Body of pancreas (tissue), 4 donors: ENCODE data around the gene GSDME. TPM values are rescaled to one million over a fixed set of nuclear protein-coding genes. Genes with fewer than 3 reads are reported as not detected.

Experiments used
- ATAC-seq: fragments of 150-250 bp; one replicate; pipeline ENCODE4 v1.9.1; 2016
- DNase-seq, 4 donors: peaks; one replicate each; pipeline ENCODE4 v3.0.0-alpha.2; 2019
- H3K27ac ChIP-seq, 4 donors: fragments of 200-600 bp; sonication (generic); 1 replicate in 3 of 4; 2 replicates in 1 of 4; pipeline versions ENCODE4 v1.5.1 to v1.6.1; 2016 to 2019; ENCODE audit warnings: mild to moderate bottlenecking in 1 of 4, mixed read lengths in 1 of 4, moderate library complexity in 1 of 4
- H3K27me3 ChIP-seq, 2 donors: fragments of 200-600 bp; sonication (generic); one replicate each; pipeline ENCODE4 v1.6.0; 2016; ENCODE audit warnings: mild to moderate bottlenecking in 1 of 2
- H3K36me3 ChIP-seq, 2 donors: fragments of 200-600 bp; sonication (generic); replicated peaks in 1 of 2; 2 replicates each; pipeline ENCODE4 v1.5.1; 2016; ENCODE audit warnings: low read depth in 2 of 2; ENCODE audit not compliant: insufficient read depth in 1 of 2
- H3K4me1 ChIP-seq: fragments of 200-600 bp; sonication (generic); one replicate; pipeline ENCODE4 v1.6.0; 2016
- H3K4me3 ChIP-seq, 2 donors: fragments of 200-600 bp; sonication (generic); 1 replicate in 1 of 2; 2 replicates in 1 of 2; pipeline ENCODE4 v1.5.1; 2016 to 2019
- H3K9me3 ChIP-seq, 3 donors: fragments of 200-600 bp; sonication (generic); 1 replicate in 2 of 3; 2 replicates in 1 of 3; pipeline ENCODE4 v1.5.1; 2016
- CTCF ChIP-seq, 7 experiments: fragments of 450-650 bp in 4 of 7; fragments of 200-600 bp in 3 of 7; sonication (generic) in 3 of 7; IDR thresholded peaks; one replicate each; pipeline ENCODE4 v1.5.1; 2016 to 2019; ENCODE audit warnings: antibody characterized with exemption in 7 of 7
- POLR2A ChIP-seq, 3 donors: fragments of 450-650 bp; IDR thresholded peaks; one replicate each; pipeline ENCODE4 v1.6.1; 2016; ENCODE audit warnings: antibody characterized with exemption in 3 of 3, mild to moderate bottlenecking in 2 of 3
- WGBS, 2 donors: methylation state at CpG; one replicate each; pipeline ENCODE4 v1.1.5; 2017; 5-methylcytosine and 5-hydroxymethylcytosine counted together
- intact Hi-C: fragments of 100-400 bp; cut with DNase I; formaldehyde crosslinking; loops from one replicate; pipeline ENCODE4 v1.15.1; 2023
- total RNA-seq, 2 donors: library from RNA; depleted of rRNA; stranded (reverse); fragments of >200 nt; gene quantifications; one replicate each; pipeline ENCODE4 v1.1.0, GENCODE V29; 2016

Gene GSDME
- 1 to 10 TPM; 3.6 to 5.3 TPM for total RNA-seq

GRCh38 chr7:24757353-24758275 is at the start of gene GSDME:
Gene GSDME (minus strand): TSS chr7:24757464. CDS start chr7:24749774, 7,690 bp downstream.
- H3K4me3 ChIP-seq, result peak within 1 kb of the TSS; percentile 20 to 62
- no peaks in the 10 kb centered on the region for H3K27me3 ChIP-seq
- H3K4me1 ChIP-seq, result peaks cover 13% of the 10 kb centered on the region
- TF ChIP-seq CTCF (IDR thresholded peaks at IDR 0.05) (no peak), POLR2A (IDR thresholded peaks at IDR 0.05) (peak in 1 of 3 donors; percentile 25)
- ATAC-seq (peak; percentile 85), DNase-seq (peak; percentile 43 to 71 (median 46))
- intact Hi-C loops, result no loop called here
- 10 to 66% methylated on average over 12 to 69 of the region's 81 CpGs for WGBS, 2 donors
- H3K27ac ChIP-seq, result peak within 1 kb of the TSS in 2 of 4 donors; percentile 13 to 47
- no peaks in the 10 kb centered on the region for H3K36me3 ChIP-seq
- no peaks in the 10 kb centered on the region for H3K9me3 ChIP-seq

- no peaks in the 10 kb centered on the region for H3K36me3 ChIP-seq
- ATAC-seq (no peak), DNase-seq (no peak)
- no peak overlapping the region for H3K27ac ChIP-seq
- TF ChIP-seq POLR2A (IDR thresholded peaks at IDR 0.05) (no peak), CTCF (IDR thresholded peaks at IDR 0.05) (no peak)
- no peaks in the 10 kb centered on the region for H3K9me3 ChIP-seq
- no peaks in the 10 kb centered on the region for H3K27me3 ChIP-seq
- intact Hi-C loops, result no loop called here
- no peak overlapping the region for H3K4me3 ChIP-seq
- no peaks in the 10 kb centered on the region for H3K4me1 ChIP-seq
- WGBS, 2 donors, result 95 to 96% methylated on average over 5 of the region's 5 CpGs
Measured at GRCh38 chr7:24802300-24802699, 45.0 kb upstream of the GSDME start.

- H3K27ac ChIP-seq, result no peak overlapping the region
- H3K9me3 ChIP-seq, result no peaks in the 10 kb centered on the region
- intact Hi-C loops, result no loop called here
- no peaks in the 10 kb centered on the region for H3K4me1 ChIP-seq
- no peak for DNase-seq
- TF ChIP-seq POLR2A (IDR thresholded peaks at IDR 0.05) (no peak), CTCF (IDR thresholded peaks at IDR 0.05) (no peak)
- no peaks in the 10 kb centered on the region for H3K36me3 ChIP-seq
- no peak overlapping the region for H3K4me3 ChIP-seq
- H3K27me3 ChIP-seq, result no peaks in the 10 kb centered on the region
- no peak for ATAC-seq
- 86 to 91% methylated on average over 2 of the region's 2 CpGs for WGBS, 2 donors
Measured at GRCh38 chr7:24801883-24802282, 44.6 kb upstream of the GSDME start.

- TF ChIP-seq CTCF (IDR thresholded peaks at IDR 0.05), result no peak
- TF ChIP-seq POLR2A (IDR thresholded peaks at IDR 0.05), result no peak
- 84 to 96% methylated on average over 9 of the region's 9 CpGs for WGBS, 2 donors
- no peak for ATAC-seq
- DNase-seq, result no peak
- Histone ChIP-seq H3K27me3 (no peaks in the 10 kb centered on the region), H3K4me1 (no peaks in the 10 kb centered on the region), H3K36me3 (no peaks in the 10 kb centered on the region), H3K27ac (no peak overlapping the region), H3K9me3 (no peaks in the 10 kb centered on the region), H3K4me3 (no peak overlapping the region)
- intact Hi-C loops, result no loop called here
Measured at GRCh38 chr7:24800667-24801066, 43.4 kb upstream of the GSDME start.
